Astrocyte (in vitro differentiated cells and primary cell): ENCODE measurements around the gene RFTN1. TPM values are rescaled to one million over a fixed set of nuclear protein-coding genes. Genes with fewer than 3 reads are reported as not detected.

Experiments
- DNase-seq: peaks from one replicate; pipeline ENCODE4 v3.0.0-alpha.2; 2010; ENCODE audit warnings: low read depth
- FAIRE-seq: peaks from 2 replicates; lab custom pipeline; 2011; peaks lifted over from hg19 to GRCh38; lab: Jason Lieb, UNC
- H2AFZ ChIP-seq: 2 replicates; pipeline ENCODE4 v1.6.0; 2012; ENCODE audit warnings: low read depth, low read length, inconsistent platforms
- H3K27ac ChIP-seq: 2 replicates; pipeline ENCODE4 v1.5.1; 2011; ENCODE audit warnings: low read depth, low read length, inconsistent platforms
- H3K27me3 ChIP-seq: 2 replicates; pipeline ENCODE4 v1.6.0; 2011; ENCODE audit warnings: low read length, inconsistent platforms; ENCODE audit not compliant: insufficient read depth
- H3K36me3 ChIP-seq: 2 replicates; pipeline ENCODE4 v1.5.1; 2011; ENCODE audit warnings: low read length, inconsistent platforms; ENCODE audit not compliant: insufficient read depth
- H3K4me1 ChIP-seq: 2 replicates; pipeline ENCODE4 v1.5.1; 2011; ENCODE audit warnings: low read length, inconsistent platforms; ENCODE audit not compliant: insufficient read depth
- H3K4me2 ChIP-seq: 2 replicates; pipeline ENCODE4 v1.6.0; 2012; ENCODE audit warnings: low read length, inconsistent platforms
- H3K4me3 ChIP-seq: 2 replicates; pipeline ENCODE4 v1.5.1; 2011; ENCODE audit warnings: low read depth, mild to moderate bottlenecking, low read length, inconsistent platforms; ENCODE audit not compliant: insufficient read depth
- H3K79me2 ChIP-seq: 2 replicates; pipeline ENCODE4 v1.6.0; 2012; ENCODE audit warnings: mild to moderate bottlenecking, low read length, inconsistent platforms; ENCODE audit not compliant: insufficient read depth
- H3K9ac ChIP-seq: 2 replicates; pipeline ENCODE4 v1.6.0; 2012; ENCODE audit warnings: mild to moderate bottlenecking, low read length, inconsistent platforms
- H3K9me3 ChIP-seq: 2 replicates; pipeline ENCODE4 v1.5.1; 2012; ENCODE audit warnings: low read depth, mild to moderate bottlenecking, low read length, inconsistent platforms; ENCODE audit not compliant: insufficient read depth
- H4K20me1 ChIP-seq: 2 replicates; pipeline ENCODE4 v1.6.0; 2012; ENCODE audit warnings: low read length, inconsistent platforms; ENCODE audit not compliant: insufficient read depth
- H3K27ac Mint-ChIP-seq: one replicate; pipeline ENCODE4 v1.8.0; 2021; ENCODE audit warnings: mild to moderate bottlenecking, mixed read lengths; ENCODE audit not compliant: unreplicated experiment
- H3K27me3 Mint-ChIP-seq: one replicate; pipeline ENCODE4 v1.8.0; 2021; ENCODE audit warnings: low read depth, mixed read lengths; ENCODE audit not compliant: unreplicated experiment
- H3K36me3 Mint-ChIP-seq: one replicate; pipeline ENCODE4 v1.8.0; 2021; ENCODE audit warnings: low read depth, mixed read lengths; ENCODE audit not compliant: unreplicated experiment
- H3K4me1 Mint-ChIP-seq: one replicate; pipeline ENCODE4 v1.8.0; 2021; ENCODE audit warnings: low read depth, mixed read lengths; ENCODE audit not compliant: unreplicated experiment
- H3K4me3 Mint-ChIP-seq: one replicate; pipeline ENCODE4 v1.8.0; 2021; ENCODE audit warnings: mild to moderate bottlenecking, moderate library complexity, mixed read lengths; ENCODE audit not compliant: unreplicated experiment
- H3K9me3 Mint-ChIP-seq: one replicate; pipeline ENCODE4 v1.8.0; 2021; ENCODE audit warnings: mild to moderate bottlenecking, mixed read lengths; ENCODE audit not compliant: unreplicated experiment
- EZH2 ChIP-seq: IDR thresholded peaks from 2 replicates; pipeline ENCODE4 v1.6.1; 2012; ENCODE audit warnings: mild to moderate bottlenecking, low read length, inconsistent platforms; ENCODE audit not compliant: insufficient read depth
- total RNA-seq: library from RNA; stranded (reverse); gene quantifications from 2 replicates; pipeline ENCODE4 v1.2.1, GENCODE V29; 2021
- TF ChIP-seq, protein P1 (sequence below): IDR thresholded peaks from 2 replicates; pipeline ENCODE4 v1.5.1; 2011; ENCODE audit warnings: low read depth, mild to moderate bottlenecking, inconsistent platforms, low read length, moderate library complexity; ENCODE audit not compliant: insufficient read depth

RFTN1 gene
- total RNA-seq, 1 donor from 2014 or later, result 49.5 TPM

DNA sequence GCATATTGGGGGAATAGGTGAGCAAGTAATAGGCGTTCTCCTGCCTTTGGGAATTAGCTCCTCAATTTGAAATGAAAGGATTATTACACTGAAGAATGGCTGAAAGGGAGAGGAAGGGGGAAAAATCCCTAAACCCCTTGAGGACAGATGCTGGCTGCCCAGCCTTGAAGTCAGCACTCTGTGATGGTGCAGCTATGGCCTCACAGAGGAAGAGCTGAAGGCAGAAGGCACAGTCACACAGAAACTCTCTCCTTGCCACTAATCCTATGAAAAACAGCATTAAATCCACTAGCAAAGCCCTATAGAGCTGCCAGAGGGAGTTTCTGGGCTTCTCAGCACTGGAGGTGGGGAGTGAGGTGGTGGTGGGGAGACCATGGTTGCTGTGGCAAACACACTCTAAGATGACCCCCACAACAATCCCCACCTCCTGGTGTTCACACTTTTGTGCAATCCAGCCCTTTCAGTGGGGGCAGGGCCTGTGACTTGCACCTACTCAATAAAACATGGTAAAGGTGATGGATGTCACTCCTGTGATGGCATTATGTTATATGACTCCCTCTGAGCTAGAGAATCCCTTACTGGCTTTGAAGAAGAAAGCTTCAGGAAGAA lies 101.2 kb downstream of the RFTN1 start:
- H4K20me1 ChIP-seq, result peaks cover 44% of the 10 kb centered on the region
- no peaks in the 10 kb centered on the region for H3K27me3 Mint-ChIP-seq
- no peaks in the 10 kb centered on the region for H3K9me3 Mint-ChIP-seq
- H3K36me3 ChIP-seq, result peaks cover 4% of the 10 kb centered on the region
- no peak overlapping the region for H3K9ac ChIP-seq
- peaks cover 13% of the 10 kb centered on the region for H3K36me3 Mint-ChIP-seq
- no peak overlapping the region for H3K27ac Mint-ChIP-seq
- no peaks in the 10 kb centered on the region for H3K27me3 ChIP-seq
- H3K9me3 ChIP-seq, result no peaks in the 10 kb centered on the region
- no peaks in the 10 kb centered on the region for H3K4me1 ChIP-seq
- H3K27ac ChIP-seq, result no peak overlapping the region
- H3K4me1 Mint-ChIP-seq, result peaks cover 15% of the 10 kb centered on the region
- no peak overlapping the region for H3K4me2 ChIP-seq
- H2AFZ ChIP-seq, result no peak overlapping the region
- no peak overlapping the region for H3K4me3 Mint-ChIP-seq
- H3K4me3 ChIP-seq, result no peak overlapping the region
- FAIRE-seq (no peak), DNase-seq (no peak)
- H3K79me2 ChIP-seq, result peaks cover 9% of the 10 kb centered on the region
- TF ChIP-seq EZH2, result no peak
- TF ChIP-seq, protein P1, sequence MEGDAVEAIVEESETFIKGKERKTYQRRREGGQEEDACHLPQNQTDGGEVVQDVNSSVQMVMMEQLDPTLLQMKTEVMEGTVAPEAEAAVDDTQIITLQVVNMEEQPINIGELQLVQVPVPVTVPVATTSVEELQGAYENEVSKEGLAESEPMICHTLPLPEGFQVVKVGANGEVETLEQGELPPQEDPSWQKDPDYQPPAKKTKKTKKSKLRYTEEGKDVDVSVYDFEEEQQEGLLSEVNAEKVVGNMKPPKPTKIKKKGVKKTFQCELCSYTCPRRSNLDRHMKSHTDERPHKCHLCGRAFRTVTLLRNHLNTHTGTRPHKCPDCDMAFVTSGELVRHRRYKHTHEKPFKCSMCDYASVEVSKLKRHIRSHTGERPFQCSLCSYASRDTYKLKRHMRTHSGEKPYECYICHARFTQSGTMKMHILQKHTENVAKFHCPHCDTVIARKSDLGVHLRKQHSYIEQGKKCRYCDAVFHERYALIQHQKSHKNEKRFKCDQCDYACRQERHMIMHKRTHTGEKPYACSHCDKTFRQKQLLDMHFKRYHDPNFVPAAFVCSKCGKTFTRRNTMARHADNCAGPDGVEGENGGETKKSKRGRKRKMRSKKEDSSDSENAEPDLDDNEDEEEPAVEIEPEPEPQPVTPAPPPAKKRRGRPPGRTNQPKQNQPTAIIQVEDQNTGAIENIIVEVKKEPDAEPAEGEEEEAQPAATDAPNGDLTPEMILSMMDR, result no peak

DNA sequence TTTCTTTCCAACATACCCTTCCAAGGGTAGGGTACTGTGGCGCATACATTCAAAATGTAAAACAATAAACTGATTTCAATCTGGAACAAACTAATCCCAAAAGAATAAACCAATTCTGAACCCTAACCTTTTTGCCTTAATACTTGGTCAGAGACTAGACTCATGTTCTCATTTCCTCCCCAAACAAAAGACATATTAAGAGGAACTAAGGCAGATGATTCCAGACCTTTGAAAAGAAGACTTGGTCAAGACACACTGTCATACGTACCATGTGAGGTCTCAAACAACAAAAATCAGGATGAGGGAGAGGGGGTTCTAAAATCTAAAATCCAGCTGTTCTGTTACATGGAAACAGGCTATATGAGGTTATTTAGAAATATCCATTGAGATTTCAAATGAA lies 102.1 kb downstream of the RFTN1 start:
- DNase-seq, result no peak

DNA sequence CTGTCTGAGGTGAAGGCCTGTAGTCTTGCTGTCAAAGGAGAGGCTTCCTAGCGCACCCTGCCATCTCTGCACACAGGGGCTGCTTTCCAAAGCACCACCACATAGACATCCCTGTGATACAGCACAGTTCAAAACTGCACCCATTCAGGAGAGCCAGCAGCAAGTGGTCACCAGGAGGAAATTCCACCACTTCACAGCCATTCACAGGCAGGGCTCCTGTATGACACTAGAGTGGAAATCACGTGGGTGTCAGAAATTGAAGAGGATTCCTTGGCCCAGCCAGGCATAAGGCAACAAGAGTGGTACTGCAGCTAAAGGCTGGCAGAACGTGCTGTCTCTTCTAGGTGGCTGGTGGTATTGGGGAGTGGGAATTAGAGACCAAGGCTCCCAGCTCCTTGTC lies 102.8 kb downstream of the RFTN1 start:
- Histone ChIP-seq H3K36me3 (peaks cover 4% of the 10 kb centered on the region), H3K4me1 (no peaks in the 10 kb centered on the region), H2AFZ (no peak overlapping the region), H3K4me2 (no peak overlapping the region), H3K79me2 (peaks cover 8% of the 10 kb centered on the region), H3K9me3 (no peaks in the 10 kb centered on the region), H3K27ac (no peak overlapping the region), H3K9ac (no peak overlapping the region), H3K27me3 (no peaks in the 10 kb centered on the region), H4K20me1 (peaks cover 59% of the 10 kb centered on the region), H3K4me3 (no peak overlapping the region)
- DNase-seq, result no peak
- no peak for FAIRE-seq
- H3K27ac Mint-ChIP-seq, result no peak overlapping the region
- H3K4me3 Mint-ChIP-seq, result no peak overlapping the region
- no peak for TF ChIP-seq EZH2
- TF ChIP-seq, protein P1, result no peak
- no peaks in the 10 kb centered on the region for H3K9me3 Mint-ChIP-seq
- H3K27me3 Mint-ChIP-seq, result no peaks in the 10 kb centered on the region
- H3K36me3 Mint-ChIP-seq, result peaks cover 13% of the 10 kb centered on the region
- peaks cover 10% of the 10 kb centered on the region for H3K4me1 Mint-ChIP-seq

More for the DNA sequence above, 102.1 kb downstream of the RFTN1 start:
- H3K27me3 ChIP-seq, result no peaks in the 10 kb centered on the region
- no peak overlapping the region for H3K27ac ChIP-seq
- peaks cover 8% of the 10 kb centered on the region for H3K79me2 ChIP-seq
- H3K4me3 ChIP-seq, result no peak overlapping the region
- H3K4me2 ChIP-seq, result no peak overlapping the region
- peaks cover 4% of the 10 kb centered on the region for H3K36me3 ChIP-seq
- no peaks in the 10 kb centered on the region for H3K4me1 ChIP-seq
- Mint-ChIP-seq H3K4me3 (no peak overlapping the region), H3K9me3 (no peaks in the 10 kb centered on the region), H3K4me1 (peaks cover 15% of the 10 kb centered on the region), H3K27me3 (no peaks in the 10 kb centered on the region), H3K27ac (no peak overlapping the region), H3K36me3 (peaks cover 13% of the 10 kb centered on the region)
- H4K20me1 ChIP-seq, result peaks cover 53% of the 10 kb centered on the region
- no peak for FAIRE-seq
- H2AFZ ChIP-seq, result no peak overlapping the region
- no peaks in the 10 kb centered on the region for H3K9me3 ChIP-seq
- no peak overlapping the region for H3K9ac ChIP-seq
- TF ChIP-seq EZH2, result no peak
- TF ChIP-seq, protein P1, result no peak
